GM12872 (cell line): ENCODE data around the gene PLCL2.

Experiments used
- TF ChIP-seq, protein P1 (sequence below): IDR thresholded peaks from 3 replicates; pipeline ENCODE4 v1.5.1; 2011; ENCODE audit warnings: low read depth, mild to moderate bottlenecking, low read length, moderate library complexity; ENCODE audit not compliant: insufficient read depth

PLCL2 gene

DNA sequence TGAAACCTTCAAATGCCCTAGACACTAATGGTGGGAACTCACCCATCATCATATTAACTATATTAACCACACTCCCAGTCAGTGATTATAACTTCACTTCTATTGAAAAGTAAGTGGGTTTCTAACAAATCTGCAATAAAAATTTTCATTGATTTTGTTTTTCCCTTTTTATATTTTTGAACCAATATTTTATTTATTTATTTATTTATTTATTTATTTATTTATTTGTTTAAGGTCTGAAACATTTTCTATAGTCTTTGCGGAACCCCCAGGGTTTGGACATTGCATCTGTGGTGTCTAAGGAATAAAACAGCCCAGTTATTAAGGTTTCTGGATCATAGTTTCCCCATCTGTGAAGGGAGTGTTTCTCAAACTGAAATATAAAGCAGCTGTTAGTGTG, 16.2 kb upstream of the PLCL2 start:
- TF ChIP-seq, protein P1, sequence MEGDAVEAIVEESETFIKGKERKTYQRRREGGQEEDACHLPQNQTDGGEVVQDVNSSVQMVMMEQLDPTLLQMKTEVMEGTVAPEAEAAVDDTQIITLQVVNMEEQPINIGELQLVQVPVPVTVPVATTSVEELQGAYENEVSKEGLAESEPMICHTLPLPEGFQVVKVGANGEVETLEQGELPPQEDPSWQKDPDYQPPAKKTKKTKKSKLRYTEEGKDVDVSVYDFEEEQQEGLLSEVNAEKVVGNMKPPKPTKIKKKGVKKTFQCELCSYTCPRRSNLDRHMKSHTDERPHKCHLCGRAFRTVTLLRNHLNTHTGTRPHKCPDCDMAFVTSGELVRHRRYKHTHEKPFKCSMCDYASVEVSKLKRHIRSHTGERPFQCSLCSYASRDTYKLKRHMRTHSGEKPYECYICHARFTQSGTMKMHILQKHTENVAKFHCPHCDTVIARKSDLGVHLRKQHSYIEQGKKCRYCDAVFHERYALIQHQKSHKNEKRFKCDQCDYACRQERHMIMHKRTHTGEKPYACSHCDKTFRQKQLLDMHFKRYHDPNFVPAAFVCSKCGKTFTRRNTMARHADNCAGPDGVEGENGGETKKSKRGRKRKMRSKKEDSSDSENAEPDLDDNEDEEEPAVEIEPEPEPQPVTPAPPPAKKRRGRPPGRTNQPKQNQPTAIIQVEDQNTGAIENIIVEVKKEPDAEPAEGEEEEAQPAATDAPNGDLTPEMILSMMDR, result no peak

DNA sequence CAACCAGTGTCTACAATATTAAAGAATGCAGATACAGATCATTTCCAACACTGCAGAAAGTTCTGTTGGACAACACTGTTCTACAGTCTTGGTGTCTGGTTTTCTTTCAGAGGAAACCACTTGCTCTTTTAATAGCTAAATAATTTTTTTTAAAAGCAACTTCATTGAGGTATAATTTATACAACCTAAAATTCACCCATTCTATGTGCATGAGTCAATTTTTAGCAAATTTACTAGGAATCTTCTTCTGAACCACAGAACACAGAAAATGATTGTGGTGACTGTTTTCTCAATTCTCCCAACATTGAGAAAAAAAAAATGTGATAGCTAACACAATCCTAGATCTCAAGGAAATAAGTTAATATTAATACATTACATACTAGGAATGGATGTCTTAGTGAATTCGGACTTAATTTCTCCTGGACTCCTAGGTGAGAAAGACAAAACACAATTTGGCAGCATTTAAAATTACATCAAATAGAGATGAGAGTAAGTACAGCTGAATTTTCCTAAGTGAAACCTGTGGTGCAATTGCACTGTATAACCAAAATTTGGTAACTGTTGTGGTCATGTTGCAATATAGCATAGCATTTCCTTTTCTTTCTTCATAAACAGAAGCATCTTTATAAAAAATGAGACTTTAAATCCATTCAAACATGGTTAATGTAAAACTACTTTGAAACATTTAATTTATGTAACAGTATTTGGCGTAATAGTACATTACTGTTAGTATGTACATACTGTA, 15.3 kb upstream of the PLCL2 start:
- TF ChIP-seq, protein P1, result no peak

DNA sequence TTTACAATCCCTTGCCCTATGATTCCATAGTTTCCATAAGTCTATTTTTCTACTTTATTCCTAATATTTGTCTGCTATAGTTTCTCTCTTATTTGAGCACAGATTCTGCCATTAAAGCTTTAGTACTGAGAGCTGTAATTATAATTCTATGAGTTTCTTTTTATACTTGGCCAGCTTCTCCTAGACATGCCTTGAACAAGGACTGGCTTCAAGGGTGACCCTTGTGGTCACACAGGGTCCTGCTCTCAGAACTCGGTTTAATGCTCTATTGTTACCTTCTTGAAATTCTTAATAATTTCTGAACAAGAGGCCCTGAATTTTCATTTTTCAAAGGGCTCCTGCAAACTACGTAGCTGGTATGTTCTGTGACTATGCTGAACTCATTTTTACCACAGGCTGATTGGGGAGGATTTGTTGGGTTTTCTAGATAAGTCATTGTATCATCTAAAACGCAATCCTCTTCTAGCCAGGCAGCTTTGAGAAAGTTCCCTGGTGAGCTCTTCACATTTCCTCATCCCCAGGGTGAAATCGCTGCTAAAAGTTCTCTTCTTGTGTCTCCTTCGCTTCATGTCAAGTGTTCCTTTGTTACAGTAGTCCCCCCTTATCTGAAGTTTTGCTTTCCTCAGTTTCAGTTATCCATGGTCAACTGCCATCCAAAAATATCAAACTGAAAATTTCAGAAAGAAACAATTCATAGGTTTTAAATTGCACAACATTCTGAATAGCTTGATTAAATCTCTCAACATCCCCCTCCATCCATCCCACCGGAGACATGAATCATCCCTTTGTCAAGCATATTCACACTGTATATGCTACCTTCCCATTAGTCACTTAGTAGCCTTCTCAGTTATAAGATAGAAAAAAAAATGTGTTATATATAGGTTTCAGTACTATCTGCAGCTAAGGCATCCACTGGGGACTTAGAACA, 12.6 kb upstream of the PLCL2 start:
- TF ChIP-seq, protein P1, result peak; percentile 7; the same call in 1 of the 3 replicates

DNA sequence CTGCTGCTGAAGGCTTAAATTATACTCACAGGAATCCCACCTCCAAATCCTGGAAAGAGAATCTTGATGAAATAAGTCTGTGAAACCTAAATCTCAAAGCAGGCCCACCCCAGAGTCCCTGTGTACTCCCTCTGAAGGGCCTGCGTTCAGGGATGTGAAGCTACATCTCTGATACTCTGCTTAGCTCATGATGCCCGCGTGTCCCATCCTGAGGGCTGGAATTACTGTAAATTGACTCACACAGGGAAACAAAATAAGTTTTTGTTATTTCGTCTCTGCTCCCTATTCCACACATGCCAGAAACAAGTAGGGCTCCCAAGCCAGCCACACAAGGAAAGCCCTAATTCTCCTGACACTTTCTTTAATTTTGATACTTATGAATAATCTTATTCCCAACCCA, 10.9 kb upstream of the PLCL2 start:
- TF ChIP-seq, protein P1, result no peak

DNA sequence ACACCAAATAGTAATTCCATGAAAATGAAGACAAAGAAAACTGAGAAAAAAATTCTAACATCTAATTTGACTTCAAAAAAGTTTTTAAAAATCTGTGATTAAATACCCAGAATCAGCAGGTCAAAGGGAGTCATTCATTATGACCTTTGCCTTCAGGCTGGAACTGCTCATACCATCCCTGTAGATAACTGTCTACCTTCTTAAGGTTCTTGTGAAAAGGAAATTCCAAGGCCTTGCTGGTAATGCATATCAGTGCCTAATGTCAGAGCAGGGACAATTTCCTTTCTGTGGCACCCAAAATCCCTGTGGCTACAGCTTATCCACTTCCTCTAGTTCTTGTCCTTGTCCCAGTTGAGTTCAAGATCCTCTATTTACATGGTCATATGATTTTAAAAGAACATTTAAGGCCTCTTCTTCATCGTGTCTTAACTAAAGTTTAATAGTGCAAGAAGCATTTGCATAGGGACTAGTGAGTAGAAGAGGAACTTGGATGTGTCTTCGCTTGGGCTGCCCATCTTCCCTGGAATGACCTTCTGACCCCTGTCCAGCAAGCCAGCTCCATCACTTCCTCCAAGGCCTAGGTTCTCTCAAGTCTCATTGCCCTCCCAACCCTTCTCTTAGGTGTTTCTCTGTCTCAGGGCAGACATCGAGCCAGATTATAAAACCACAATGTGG, 8.7 kb upstream of the PLCL2 start:
- TF ChIP-seq, protein P1, result no peak

DNA sequence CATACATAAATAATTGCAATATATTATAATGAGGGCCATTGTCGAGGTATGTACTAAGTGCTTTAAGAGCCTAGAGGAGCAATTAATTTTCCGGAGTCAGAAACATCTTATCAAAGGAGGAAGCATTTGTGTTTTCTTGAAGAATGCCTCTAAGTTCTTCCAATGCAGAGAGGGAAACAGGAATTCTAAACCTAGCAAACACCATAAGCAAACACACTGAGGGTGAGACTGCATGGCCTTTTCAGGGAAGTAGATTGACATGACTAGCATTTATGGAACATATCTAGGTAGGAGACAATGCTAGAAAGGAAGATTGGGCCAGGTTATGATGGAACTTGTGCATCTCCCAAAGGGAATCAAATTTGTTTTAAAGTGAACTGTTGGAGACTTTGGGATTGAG, 7.2 kb upstream of the PLCL2 start:
- TF ChIP-seq, protein P1, result no peak

DNA sequence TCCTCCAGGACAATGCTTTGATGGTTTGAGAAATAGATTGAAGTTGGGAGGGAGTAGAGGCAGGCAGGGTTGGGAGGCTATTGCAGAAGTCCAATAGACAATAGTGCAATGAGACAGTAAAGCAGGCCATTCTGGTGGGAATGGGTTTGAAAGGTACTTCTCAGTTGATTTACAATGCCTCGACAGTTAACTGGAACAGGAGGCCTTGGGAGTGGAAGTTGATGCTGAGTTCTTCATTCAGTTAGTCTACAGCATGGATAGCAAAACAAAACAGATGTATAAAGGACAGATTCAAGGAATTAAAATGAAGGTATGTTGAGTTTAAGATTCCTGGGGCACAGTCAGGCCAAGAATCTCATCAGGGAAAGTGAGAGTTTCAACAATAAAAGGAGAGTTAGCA, 6.8 kb upstream of the PLCL2 start:
- TF ChIP-seq, protein P1, result no peak
